Caco-2 (cell line): ENCODE results near the gene ABHD14A. TPM values are rescaled to one million over a fixed set of nuclear protein-coding genes. Genes with fewer than 3 reads are reported as not detected.
"Not testable (repeated sequence)": the region's sequence is repeated elsewhere in the genome, so short reads cannot be mapped to it uniquely, and the experiment has no call there.

ENCODE experiments used
- BruUV-seq: library from RNA; stranded (reverse); fragments of 400-500 nt; replicated peaks from 2 replicates; lab custom pipeline; 2021; lab: Mats Ljungman, UMichigan
- CTCF ChIA-PET: fragments of 300-600 bp; sonication (Branson Sonifier 250); formaldehyde crosslinking; loops from one replicate; lab custom pipeline; 2022; ENCODE audit warnings: antibody characterized with exemption; lab: Charles Lee
- POLR2A ChIA-PET: fragments of 300-600 bp; sonication (Branson Sonifier 250); formaldehyde crosslinking; loops from one replicate; lab custom pipeline; 2022; ENCODE audit warnings: antibody characterized with exemption; lab: Charles Lee
- DNase-seq, 2 experiments: peaks; one replicate each; pipeline versions ENCODE4 v3.0.0 to v3.0.0-alpha.2; 2020 to 2022
- H3K27me3 ChIP-seq: replicated peaks from 2 replicates; pipeline ENCODE4 v1.6.0; 2011; ENCODE audit warnings: low read length; ENCODE audit not compliant: control insufficient read depth, insufficient read depth
- H3K36me3 ChIP-seq: 2 replicates; pipeline ENCODE4 v1.5.1; 2011; ENCODE audit warnings: low read length; ENCODE audit not compliant: control insufficient read depth, insufficient read depth
- H3K4me1 ChIP-seq: fragments of 250-450 bp; sonication (Bioruptor Pico); 2 replicates; pipeline ENCODE4 v1.5.1; 2020; ENCODE audit warnings: mild to moderate bottlenecking
- H3K4me3 ChIP-seq: 2 replicates; pipeline ENCODE4 v1.5.1; 2011; ENCODE audit warnings: low read depth, mild to moderate bottlenecking, control low read depth, low read length
- H3K9me3 ChIP-seq: fragments of 250-450 bp; sonication (Bioruptor Pico); 2 replicates; pipeline ENCODE4 v1.5.1; 2020; ENCODE audit warnings: mild to moderate bottlenecking, moderate library complexity
- H3K27ac Mint-ChIP-seq: one replicate; pipeline ENCODE4 v1.8.0; 2022; ENCODE audit warnings: mixed read lengths; ENCODE audit not compliant: unreplicated experiment
- H3K27me3 Mint-ChIP-seq: one replicate; pipeline ENCODE4 v1.8.0; 2022; ENCODE audit warnings: mixed read lengths; ENCODE audit not compliant: insufficient read depth, unreplicated experiment
- H3K36me3 Mint-ChIP-seq: one replicate; pipeline ENCODE4 v1.8.0; 2022; ENCODE audit warnings: mild to moderate bottlenecking, mixed read lengths; ENCODE audit not compliant: insufficient read depth, unreplicated experiment
- H3K4me1 Mint-ChIP-seq: one replicate; pipeline ENCODE4 v1.8.0; 2022; ENCODE audit warnings: low read depth, mixed read lengths; ENCODE audit not compliant: unreplicated experiment
- H3K4me3 Mint-ChIP-seq: one replicate; pipeline ENCODE4 v1.8.0; 2022; ENCODE audit warnings: mild to moderate bottlenecking, moderate library complexity, mixed read lengths; ENCODE audit not compliant: unreplicated experiment
- H3K9me3 Mint-ChIP-seq: one replicate; pipeline ENCODE4 v1.8.0; 2022; ENCODE audit warnings: mixed read lengths; ENCODE audit not compliant: unreplicated experiment
- CTCF ChIP-seq, 2 experiments: fragments of 200-600 bp in 1 of 2; IDR thresholded peaks; 1 replicate in 1 of 2; 2 replicates in 1 of 2; pipeline versions ENCODE4 v1.5.1 to v1.8.0; 2011 to 2022; ENCODE audit warnings: antibody characterized with exemption in 1 of 2, control low read depth in 1 of 2, inconsistent platforms in 1 of 2, low read depth in 1 of 2, low read length in 1 of 2, mild to moderate bottlenecking in 1 of 2, moderate library complexity in 1 of 2; ENCODE audit not compliant: insufficient read depth in 1 of 2, severe bottlenecking in 1 of 2, unreplicated experiment in 1 of 2
- intact Hi-C: fragments of 100-400 bp; cut with micrococcal nuclease; formaldehyde crosslinking; loops from one replicate; pipeline ENCODE4 v1.10.0; 2022; ENCODE audit not compliant: unreplicated experiment
- total RNA-seq: library from RNA; stranded (reverse); gene quantifications from 2 replicates; pipeline ENCODE4 v1.2.3, GENCODE V29; 2022

Gene ABHD14A
- total RNA-seq, 1 experiment from 2014 or later, result 14.0 TPM

DNA sequence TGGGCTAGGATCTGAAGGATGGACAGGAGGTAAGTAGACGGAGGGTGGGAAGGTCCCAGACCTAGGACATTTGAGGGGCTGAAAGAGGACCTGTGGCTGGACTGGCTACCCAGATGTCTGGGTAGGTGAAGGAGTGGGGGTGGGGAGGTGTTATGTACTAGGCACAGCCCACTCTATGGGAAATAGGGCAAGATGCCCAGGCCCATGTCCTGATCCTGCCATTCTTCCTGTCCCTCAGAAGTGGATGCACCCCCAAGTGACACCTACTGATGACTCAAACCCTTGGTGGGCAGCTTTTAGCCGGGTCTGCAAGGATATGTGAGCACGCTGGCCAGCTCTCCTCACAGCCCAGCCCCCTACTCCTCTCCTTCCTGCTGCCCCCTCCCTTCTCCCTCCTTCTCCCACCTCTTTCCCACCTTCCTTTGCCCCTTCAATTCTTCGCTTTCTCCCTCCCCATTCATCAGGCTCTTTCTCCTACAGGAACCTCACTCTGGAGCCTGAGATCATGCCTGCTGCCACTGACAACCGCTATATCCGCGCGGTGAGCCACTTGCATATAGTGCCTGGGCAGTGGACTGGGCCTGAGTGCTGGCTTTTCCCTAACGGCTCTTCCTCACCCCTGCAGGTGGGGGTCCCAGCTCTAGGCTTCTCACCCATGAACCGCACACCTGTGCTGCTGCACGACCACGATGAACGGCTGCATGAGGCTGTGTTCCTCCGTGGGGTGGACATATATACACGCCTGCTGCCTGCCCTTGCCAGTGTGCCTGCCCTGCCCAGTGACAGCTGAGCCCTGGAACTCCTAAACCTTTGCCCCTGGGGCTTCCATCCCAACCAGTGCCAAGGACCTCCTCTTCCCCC is 13.7 kb downstream of the ABHD14A start:
- Mint-ChIP-seq H3K27me3 (no peaks in the 10 kb centered on the region), H3K36me3 (peaks cover 51% of the 10 kb centered on the region), H3K9me3 (no peaks in the 10 kb centered on the region), H3K27ac (no peak overlapping the region), H3K4me1 (peaks cover 23% of the 10 kb centered on the region), H3K4me3 (no peak overlapping the region)
- intact Hi-C loops, result no loop called here
- H3K4me1 ChIP-seq, result peaks cover 35% of the 10 kb centered on the region
- CTCF ChIA-PET, result no interaction called here
- POLR2A ChIA-PET, result no interaction called here
- H3K4me3 ChIP-seq, result no peak overlapping the region
- no peaks in the 10 kb centered on the region for H3K27me3 ChIP-seq
- BruUV-seq, result no TSS peak
- no peak for DNase-seq
- no peak for TF ChIP-seq CTCF (IDR thresholded peaks at IDR 0.05; ENCODE audit: insufficient read depth in 1 of 2, low read depth in 1 of 2, low read length in 1 of 2, severe bottlenecking in 1 of 2, unreplicated experiment in 1 of 2)
- peaks cover 3% of the 10 kb centered on the region for H3K36me3 ChIP-seq
- H3K9me3 ChIP-seq, result no peaks in the 10 kb centered on the region

DNA sequence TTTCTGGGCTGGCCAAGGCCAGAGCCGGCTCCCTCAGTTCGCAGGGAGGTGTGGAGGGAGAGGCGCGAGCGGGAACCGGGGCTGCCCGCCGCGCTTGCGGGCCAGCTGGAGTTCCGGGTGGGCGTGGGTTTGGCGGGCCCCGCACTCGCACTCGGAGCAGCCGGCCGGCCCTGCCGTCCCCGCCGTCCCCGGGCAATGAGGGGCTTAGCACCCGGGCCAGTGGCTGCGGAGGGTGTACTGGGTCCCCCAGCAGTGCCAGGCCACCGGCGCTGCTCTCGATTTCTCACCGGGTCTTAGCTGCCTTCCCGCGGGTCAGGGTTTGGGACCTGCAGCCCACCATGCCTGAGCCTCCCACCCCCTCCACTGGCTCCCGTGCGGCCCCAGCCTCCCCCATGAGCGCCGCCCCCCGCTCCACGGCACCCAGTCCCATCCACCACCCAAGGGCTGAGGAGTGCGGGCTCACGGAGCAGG is 15.7 kb downstream of the ABHD14A start:
- BruUV-seq, H3K4me3 ChIP-seq, H3K27me3 ChIP-seq, DNase-seq, H3K36me3 ChIP-seq, H3K9me3 Mint-ChIP-seq, H3K4me3 Mint-ChIP-seq, H3K27me3 Mint-ChIP-seq, H3K9me3 ChIP-seq, intact Hi-C loops: not testable (repeated sequence)
- POLR2A ChIA-PET, result interaction anchor here (2.4 kb wide), 1 partner anchor 8 kb away, joined by 15 read pairs; the partner anchor contains the start of gene ACY1
- Mint-ChIP-seq H3K27ac (peak overlapping the region; percentile 76), H3K36me3 (peaks cover 69% of the 10 kb centered on the region), H3K4me1 (peaks cover 23% of the 10 kb centered on the region)
- H3K4me1 ChIP-seq, result peaks cover 28% of the 10 kb centered on the region
- CTCF ChIA-PET, result interaction anchor here (0.6 to 0.8 kb wide), 3 partner anchors 8 to 274 kb away, joined by 3 to 4 read pairs (median 3); partner anchors contain the start of gene RRP9

- no peak for DNase-seq
- peaks cover 11% of the 10 kb centered on the region for H3K4me1 Mint-ChIP-seq
- H3K4me3 ChIP-seq, result no peak overlapping the region
- H3K9me3 ChIP-seq, result no peaks in the 10 kb centered on the region
- TF ChIP-seq CTCF (IDR thresholded peaks at IDR 0.05; ENCODE audit: insufficient read depth in 1 of 2, low read depth in 1 of 2, low read length in 1 of 2, severe bottlenecking in 1 of 2, unreplicated experiment in 1 of 2), result no peak
- no peaks in the 10 kb centered on the region for H3K27me3 ChIP-seq
- peaks cover 12% of the 10 kb centered on the region for H3K4me1 ChIP-seq
- H3K4me3 Mint-ChIP-seq, result no peak overlapping the region
- no peak overlapping the region for H3K27ac Mint-ChIP-seq
- peaks cover 10% of the 10 kb centered on the region for H3K36me3 ChIP-seq
- POLR2A ChIA-PET, result interaction anchor here (1.0 to 2.4 kb wide), 2 partner anchors 9 to 18 kb away, joined by 3 to 15 read pairs; partner anchors contain the start of gene ACY1
- no peaks in the 10 kb centered on the region for H3K27me3 Mint-ChIP-seq
- intact Hi-C loops, result no loop called here
- CTCF ChIA-PET, result interaction anchor here (0.9 to 1.0 kb wide), 2 partner anchors 10 to 51 kb away, joined by 3 read pairs; partner anchors contain the start of gene RRP9
- H3K36me3 Mint-ChIP-seq, result peaks cover 73% of the 10 kb centered on the region
- H3K9me3 Mint-ChIP-seq, result no peaks in the 10 kb centered on the region
- BruUV-seq, result TSS peak; percentile 45
Observed at GRCh38 chr3:51992017-51992682, 17.3 kb downstream of the ABHD14A start.

GRCh38 chr3:51993657-51994056 is 18.8 kb downstream of the ABHD14A start:
- DNase-seq, CTCF ChIA-PET, H3K27me3 ChIP-seq, H3K9me3 Mint-ChIP-seq, H3K27me3 Mint-ChIP-seq, H3K27ac Mint-ChIP-seq, H3K4me3 Mint-ChIP-seq, intact Hi-C loops, H3K9me3 ChIP-seq, H3K4me3 ChIP-seq, H3K36me3 ChIP-seq: not testable (repeated sequence)
- Mint-ChIP-seq H3K36me3 (peaks cover 64% of the 10 kb centered on the region), H3K4me1 (peaks cover 12% of the 10 kb centered on the region)
- POLR2A ChIA-PET, result interaction anchor here (0.7 kb wide), 1 partner anchor 302 kb away, joined by 3 read pairs; no protein-coding TSS in a partner anchor
- peaks cover 18% of the 10 kb centered on the region for H3K4me1 ChIP-seq
- TSS peak; percentile 59 for BruUV-seq
